Stimulated activated CD4-positive, alpha-beta T cell treated with anti-CD3 and anti-CD28 coated beads, Interleukin-12 subunit alpha, Interleukin-12 subunit beta, amount 100 ng/mL, for 48 hours (primary cell): Measurements from ENCODE around the gene PLCB3.

Source experiments
- DNase-seq, 3 donors: peaks; one replicate each; pipeline ENCODE4 v3.0.0-alpha.2; 2020; ENCODE audit warnings: low read depth in 2 of 3, low spot score in 1 of 3

PLCB3 gene

GRCh38 chr11:64285885-64286800, 34.8 kb downstream of the PLCB3 start:
- no peak for DNase-seq

GRCh38 chr11:64286801-64287159, 35.5 kb downstream of the PLCB3 start:
- no peak for DNase-seq

- DNase-seq, result no peak
Observed at GRCh38 chr11:64287676-64288352, 36.5 kb downstream of the PLCB3 start.

GRCh38 chr11:64288353-64288750, 37.0 kb downstream of the PLCB3 start:
- DNase-seq, result no peak

- DNase-seq, result no peak
Observed at GRCh38 chr11:64289002-64289564, 37.8 kb downstream of the PLCB3 start.

GRCh38 chr11:64290352-64291261, 39.3 kb downstream of the PLCB3 start:
- DNase-seq, result no peak

- DNase-seq, result no peak
Observed at GRCh38 chr11:64291262-64291751, 40.0 kb downstream of the PLCB3 start, which contains the start of gene KCNK4. Gene KCNK4 (plus strand): TSS chr11:64291302. CDS start chr11:64293019, 1,717 bp downstream.

GRCh38 chr11:64291752-64292459, 40.6 kb downstream of the PLCB3 start:
- no peak for DNase-seq

- no peak for DNase-seq
Observed at GRCh38 chr11:64292460-64293254, 41.3 kb downstream of the PLCB3 start.

GRCh38 chr11:64294774-64295173, 43.4 kb downstream of the PLCB3 start:
- DNase-seq, result no peak

- DNase-seq, result no peak
Observed at GRCh38 chr11:64295760-64296159, 44.4 kb downstream of the PLCB3 start.

- no peak for DNase-seq
Observed at GRCh38 chr11:64296236-64296635, 44.9 kb downstream of the PLCB3 start.

- DNase-seq, result no peak
Observed at GRCh38 chr11:64296830-64297698, 45.7 kb downstream of the PLCB3 start.

- no peak for DNase-seq
Observed at GRCh38 chr11:64297699-64298358, 46.5 kb downstream of the PLCB3 start.

- no peak for DNase-seq
Observed at GRCh38 chr11:64298966-64299846, 47.9 kb downstream of the PLCB3 start.

GRCh38 chr11:64299847-64300648, 48.7 kb downstream of the PLCB3 start, which contains the start of gene CATSPERZ:
Gene CATSPERZ (plus strand): TSS chr11:64300358. CDS start chr11:64300411, 53 bp downstream.
- DNase-seq, result no peak
